GM04503 (cell line): ENCODE measurements around the gene BCL2L12.

Experiments used
- DNase-seq: peaks from one replicate; pipeline ENCODE4 v3.0.0-alpha.2; 2012; ENCODE audit warnings: low read depth

The BCL2L12 gene

DNA sequence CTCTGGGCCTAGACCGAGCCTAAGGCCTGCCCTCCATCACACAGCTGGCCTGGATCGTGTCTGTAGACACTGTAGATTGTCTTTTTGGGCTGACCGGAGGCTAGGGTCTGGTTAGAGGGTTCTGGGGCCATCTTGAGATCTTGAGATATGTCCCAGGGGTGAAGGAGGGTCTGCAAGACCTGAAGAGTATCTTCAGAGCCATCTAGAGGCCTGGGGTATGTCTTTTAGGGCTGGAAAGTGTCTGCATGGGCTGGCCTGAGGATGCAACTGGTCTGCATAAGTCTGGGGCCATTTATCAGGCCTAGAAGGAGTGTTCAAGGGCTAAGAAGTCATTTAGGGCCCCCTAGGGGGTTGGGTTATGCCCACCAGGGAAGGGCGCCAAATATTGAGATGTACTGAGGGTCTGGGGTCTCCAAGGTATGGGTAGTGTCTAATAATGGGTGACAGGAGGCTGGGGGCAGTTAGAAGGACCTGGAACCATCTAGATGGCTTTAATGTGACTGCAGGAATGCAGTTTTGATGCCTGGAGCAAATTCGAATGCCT lies 23.2 kb upstream of the BCL2L12 start:
- DNase-seq, result no peak

DNA sequence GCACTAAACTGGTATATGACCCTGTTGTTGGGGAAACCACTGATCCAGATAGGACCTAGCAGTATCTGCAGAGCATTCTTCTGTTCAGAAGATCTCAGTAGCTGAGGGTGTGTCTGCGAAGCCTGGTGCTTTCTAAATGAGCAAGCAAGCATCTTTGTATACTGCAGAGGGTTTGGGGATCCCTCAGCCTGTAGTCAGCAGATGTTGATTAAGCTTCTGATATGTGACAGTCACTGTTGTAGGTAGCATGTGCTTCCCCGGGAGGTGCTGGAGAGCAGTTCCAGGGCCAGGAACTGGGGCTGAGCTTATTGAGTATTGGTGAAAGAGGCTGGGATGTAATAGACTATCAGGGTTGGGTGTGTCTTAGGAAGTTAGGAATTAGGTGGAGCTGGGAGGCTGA lies 22.3 kb upstream of the BCL2L12 start:
- no peak for DNase-seq

DNA sequence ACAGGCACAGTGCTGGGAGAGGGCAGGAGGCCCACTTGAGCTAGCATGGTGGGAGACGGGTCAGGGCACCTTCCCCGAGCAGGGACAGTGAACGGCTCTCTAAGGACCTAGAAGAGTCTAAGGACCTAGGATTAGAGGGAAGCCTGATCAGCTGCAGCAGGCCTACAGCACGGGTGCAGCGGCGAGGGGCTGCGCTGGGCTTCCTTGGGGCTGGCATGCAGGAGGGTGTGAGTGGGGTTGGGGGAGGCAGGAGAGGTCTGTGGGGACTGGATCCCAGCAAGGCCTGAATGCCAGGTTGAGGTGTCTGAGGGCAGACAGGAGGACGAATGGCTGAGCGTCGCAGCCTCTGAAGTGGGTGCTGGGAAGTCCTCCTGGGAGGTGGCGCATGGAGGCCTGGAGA lies 20.1 kb upstream of the BCL2L12 start:
- DNase-seq, result no peak

DNA sequence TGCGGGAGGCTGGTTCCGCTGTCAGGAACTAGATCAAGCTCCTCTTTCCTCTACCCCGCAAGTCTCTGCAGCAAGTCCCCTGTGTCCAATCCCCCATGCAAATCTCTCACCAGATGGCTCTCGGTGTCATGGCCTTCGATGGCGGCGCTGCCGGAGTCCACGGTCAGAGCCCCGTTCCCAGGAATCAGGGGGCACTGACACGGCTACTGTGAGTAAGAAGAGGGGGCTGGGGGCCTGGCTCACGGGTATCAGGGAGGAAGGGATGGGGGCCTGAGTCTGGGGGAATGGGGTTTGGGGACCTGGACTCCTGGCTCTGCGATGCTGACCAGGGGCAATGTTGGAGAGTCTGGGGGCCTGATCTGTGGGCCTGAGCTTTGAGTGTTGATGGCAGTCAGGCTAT lies 19.7 kb upstream of the BCL2L12 start:
- DNase-seq, result no peak

DNA sequence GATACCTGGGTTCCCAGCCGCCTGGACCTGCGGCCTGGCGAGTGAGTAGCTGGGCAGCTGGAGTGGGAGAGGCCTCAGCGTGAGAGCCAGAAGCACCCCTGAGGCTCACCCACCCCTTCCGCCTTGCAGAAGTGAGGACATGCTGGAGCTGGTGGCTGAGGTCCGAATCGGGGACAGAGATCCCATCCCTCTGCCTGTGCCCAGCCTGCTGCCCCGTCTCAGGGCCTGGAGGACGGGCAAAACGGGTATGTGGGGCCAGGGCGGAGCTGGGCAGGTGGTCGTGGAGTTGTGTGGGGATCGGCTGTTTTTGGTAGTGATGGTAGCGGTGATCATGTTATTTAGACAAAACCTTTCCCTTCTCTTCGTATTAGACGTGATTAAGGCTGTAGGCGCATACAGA lies 19.1 kb upstream of the BCL2L12 start:
- no peak for DNase-seq

DNA sequence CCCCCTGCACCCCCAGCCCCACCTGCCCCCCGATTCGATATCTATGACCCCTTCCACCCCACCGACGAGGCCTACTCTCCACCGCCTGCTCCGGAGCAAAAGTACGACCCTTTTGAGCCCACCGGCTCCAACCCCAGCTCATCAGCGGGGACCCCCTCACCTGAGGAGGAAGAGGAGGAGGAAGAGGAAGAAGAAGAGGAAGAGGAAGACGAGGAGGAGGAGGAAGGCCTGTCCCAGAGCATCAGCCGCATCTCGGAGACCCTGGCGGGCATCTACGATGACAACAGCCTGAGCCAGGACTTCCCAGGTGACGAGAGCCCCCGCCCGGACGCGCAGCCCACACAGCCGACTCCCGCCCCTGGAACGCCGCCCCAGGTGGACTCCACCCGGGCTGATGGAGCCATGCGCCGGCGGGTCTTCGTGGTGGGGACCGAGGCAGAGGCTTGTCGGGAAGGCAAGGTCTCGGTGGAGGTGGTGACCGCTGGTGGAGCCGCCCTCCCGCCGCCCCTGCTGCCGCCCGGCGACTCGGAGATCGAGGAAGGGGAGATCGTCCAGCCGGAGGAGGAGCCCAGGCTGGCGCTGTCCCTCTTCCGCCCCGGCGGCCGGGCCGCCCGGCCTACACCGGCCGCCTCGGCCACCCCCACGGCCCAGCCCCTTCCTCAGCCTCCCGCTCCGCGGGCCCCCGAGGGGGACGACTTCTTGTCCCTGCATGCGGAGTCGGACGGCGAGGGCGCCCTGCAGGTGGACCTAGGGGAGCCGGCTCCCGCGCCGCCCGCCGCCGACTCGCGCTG lies 14.5 kb upstream of the BCL2L12 start:
- no peak for DNase-seq

DNA sequence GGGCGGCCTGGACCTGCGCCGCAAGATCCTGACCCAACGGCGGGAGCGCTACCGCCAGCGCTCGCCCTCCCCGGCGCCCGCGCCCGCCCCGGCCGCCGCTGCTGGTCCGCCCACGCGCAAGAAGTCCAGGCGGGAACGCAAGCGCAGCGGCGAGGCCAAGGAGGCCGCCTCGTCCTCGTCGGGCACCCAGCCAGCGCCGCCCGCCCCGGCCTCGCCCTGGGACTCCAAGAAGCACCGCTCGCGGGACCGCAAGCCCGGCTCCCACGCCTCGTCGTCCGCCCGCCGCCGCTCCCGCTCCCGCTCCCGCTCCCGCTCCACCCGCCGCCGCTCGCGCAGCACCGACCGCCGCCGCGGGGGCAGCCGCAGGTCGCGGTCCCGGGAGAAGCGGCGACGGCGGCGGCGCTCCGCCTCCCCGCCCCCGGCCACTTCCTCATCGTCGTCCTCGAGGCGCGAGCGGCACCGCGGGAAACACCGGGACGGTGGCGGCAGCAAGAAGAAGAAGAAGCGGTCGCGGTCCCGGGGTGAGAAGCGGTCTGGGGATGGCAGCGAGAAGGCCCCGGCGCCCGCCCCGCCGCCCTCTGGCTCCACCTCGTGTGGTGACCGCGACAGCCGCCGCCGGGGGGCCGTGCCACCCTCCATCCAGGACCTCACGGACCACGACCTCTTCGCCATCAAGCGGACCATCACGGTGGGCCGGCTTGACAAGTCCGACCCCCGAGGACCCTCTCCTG lies 13.7 kb upstream of the BCL2L12 start:
- DNase-seq, result no peak

DNA sequence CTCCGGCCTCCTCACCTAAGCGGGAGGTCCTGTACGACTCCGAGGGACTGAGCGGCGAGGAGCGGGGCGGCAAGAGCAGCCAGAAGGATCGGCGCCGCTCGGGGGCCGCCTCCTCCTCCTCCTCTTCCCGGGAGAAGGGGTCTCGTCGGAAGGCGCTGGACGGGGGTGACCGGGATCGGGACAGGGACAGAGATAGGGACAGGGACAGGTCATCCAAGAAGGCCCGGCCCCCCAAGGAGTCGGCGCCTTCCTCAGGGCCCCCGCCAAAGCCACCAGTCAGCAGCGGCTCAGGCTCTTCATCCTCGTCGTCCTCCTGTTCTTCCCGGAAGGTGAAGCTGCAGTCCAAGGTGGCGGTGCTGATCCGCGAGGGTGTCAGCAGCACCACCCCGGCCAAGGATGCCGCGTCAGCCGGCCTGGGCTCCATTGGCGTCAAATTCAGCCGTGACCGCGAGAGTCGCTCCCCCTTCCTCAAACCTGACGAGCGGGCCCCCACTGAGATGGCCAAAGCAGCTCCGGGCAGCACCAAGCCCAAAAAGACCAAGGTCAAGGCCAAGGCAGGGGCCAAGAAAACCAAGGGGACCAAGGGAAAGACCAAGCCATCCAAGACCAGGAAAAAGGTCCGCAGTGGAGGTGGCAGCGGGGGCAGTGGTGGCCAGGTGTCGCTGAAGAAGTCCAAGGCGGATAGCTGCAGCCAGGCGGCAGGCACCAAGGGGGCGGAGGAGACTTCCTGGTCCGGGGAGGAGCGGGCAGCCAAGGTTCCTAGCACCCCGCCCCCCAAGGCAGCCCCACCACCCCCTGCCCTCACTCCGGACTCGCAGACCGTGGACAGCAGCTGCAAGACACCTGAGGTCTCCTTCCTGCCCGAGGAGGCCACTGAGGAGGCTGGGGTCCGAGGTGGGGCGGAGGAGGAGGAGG lies 12.9 kb upstream of the BCL2L12 start:
- no peak for DNase-seq

DNA sequence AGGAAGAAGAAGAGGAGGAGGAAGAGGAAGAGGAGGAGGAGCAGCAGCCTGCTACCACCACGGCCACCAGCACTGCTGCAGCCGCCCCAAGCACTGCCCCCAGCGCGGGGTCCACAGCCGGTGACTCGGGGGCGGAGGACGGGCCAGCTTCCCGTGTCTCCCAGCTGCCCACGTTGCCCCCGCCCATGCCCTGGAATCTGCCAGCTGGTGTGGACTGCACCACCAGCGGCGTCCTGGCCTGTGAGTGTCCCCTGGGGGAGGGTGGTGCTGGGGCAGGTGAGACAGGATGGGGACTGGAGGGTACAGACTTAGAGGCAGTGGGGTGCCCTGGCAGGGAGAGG lies 12.3 kb upstream of the BCL2L12 start:
- no peak for DNase-seq

DNA sequence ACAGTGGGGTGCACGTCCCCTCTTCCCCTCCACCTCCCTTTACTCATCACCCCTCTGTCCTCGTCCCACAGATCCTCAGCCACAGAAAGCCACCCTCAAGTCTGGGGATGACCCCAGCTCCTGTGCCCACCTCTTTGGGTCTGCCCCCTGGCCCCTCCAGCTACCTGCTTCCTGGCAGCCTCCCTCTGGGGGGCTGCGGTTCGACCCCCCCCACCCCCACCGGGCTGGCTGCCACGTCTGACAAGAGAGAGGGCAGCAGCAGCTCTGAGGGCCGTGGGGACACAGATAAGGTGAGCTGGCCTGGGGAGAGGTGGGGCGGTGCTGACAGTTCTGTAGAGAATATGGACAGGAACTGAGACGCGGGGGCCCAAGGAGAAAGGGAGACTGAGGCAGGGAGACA lies 11.2 kb upstream of the BCL2L12 start:
- no peak for DNase-seq

DNA sequence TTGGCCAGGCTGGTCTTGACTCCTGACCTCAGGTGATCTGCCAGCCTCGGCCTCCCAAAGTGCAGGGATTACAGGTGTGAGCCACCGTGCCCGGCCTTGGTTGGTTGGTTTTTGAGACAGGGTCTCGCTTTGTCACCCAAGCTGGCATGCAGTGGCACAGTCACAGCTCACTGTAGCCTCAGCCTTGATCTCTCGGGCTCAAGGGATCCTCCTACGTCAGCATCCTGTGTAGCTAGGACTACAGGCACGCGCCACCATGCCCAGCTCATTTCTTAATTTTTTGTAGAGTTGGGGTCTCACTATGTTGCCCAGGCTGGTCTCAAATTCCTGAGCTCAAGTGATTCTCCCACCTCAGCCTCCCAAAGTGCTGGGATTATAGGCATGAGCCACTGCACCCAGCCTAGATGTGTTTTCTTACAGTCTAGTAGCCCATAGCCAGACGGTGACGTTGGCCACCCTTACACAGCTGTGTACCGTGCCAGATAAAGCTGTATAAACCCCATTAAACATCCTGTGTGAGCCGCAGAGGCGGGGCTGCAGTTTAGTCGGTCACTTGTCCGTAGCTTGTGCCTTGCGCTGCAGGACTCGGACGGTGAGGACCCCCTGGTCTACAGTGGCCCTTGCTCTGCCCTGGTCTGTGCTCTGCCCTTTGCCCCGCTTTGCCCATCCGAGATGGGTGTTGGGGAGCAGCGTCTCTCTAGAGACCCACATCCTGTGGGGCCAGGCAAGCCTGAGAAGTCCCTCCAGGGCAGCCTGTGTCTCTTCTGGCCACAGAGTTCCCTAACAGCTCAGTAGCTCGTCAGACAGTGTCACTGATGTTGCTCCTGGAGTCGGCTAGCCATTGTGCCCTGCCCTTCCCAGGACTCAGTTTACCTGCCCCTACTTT lies 9.9 kb upstream of the BCL2L12 start:
- DNase-seq, result no peak

DNA sequence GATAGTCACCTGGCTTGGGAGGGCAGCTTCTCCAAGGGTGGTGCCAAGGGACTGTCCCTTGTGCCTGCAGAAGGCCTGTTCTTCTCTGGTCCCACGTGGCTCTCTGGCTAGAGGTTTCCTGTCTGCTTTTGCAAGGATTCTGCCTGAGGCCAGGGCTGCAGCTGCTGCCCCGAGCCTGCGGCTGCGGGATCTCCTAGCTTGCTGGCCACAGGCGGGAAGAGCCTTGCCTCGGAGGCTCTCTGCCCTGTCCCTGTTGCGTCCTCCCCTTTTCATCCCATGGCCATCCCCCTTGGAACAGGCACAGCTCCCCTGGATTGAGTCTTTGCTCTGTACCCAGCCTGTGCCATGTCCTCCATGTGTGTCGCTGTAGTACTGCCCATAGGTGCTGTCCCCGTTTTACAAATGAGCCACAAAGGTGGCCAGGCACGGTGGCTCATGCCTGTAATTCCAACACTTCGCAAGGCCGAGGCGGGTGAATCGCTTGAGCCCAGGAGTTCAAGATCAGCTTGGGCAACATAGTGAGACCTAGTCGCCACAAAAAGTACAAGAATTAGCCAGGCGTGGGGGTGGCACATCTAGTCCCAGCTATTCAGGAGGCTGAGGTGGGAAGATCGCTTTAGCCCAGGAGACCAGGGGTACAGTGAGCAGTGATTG lies 9.2 kb upstream of the BCL2L12 start:
- DNase-seq, result no peak

DNA sequence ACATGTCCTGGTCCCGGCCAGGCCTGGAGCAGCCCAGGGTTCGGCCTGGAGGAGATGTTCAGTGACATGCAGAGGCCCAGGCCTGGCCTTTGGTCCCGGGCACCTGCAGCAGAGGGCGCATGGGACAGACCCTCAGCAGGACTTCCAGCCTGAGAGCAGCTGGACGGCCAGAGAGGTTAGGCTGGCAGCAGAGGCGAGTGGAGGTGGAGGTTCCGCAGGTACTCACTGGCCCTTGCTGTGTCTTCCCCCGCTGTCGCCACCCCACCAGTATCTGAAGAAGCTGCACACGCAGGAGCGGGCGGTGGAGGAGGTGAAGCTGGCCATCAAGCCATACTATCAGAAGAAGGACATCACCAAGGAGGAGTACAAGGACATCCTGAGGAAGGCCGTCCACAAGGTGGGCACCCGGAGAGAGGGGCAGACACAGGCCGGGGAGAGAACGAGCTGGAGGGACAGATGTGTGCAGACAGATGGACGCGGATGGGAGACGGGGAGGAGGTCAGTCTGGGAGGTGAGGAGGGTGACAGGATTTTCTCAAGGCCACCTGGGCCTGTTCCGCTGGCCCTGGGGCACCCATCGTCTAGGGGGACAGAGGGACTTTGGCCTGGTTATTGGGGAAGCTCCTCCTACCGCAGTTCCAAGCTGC lies 8.1 kb upstream of the BCL2L12 start:
- no peak for DNase-seq

DNA sequence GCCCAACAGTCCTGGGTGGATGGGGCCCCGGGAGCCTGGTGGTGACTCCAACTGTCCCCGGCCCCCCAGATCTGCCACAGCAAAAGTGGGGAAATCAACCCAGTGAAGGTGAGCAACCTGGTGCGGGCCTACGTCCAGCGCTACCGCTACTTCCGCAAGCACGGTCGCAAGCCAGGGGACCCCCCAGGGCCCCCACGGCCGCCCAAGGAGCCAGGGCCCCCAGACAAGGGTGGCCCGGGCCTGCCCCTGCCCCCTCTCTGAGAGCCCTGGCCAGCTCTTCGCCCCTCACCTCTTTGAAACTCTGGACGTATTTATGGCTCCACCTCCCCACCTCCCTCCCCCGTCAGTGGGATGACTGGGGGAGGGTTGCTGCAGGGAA lies 7.6 kb upstream of the BCL2L12 start:
- DNase-seq, result no peak

DNA sequence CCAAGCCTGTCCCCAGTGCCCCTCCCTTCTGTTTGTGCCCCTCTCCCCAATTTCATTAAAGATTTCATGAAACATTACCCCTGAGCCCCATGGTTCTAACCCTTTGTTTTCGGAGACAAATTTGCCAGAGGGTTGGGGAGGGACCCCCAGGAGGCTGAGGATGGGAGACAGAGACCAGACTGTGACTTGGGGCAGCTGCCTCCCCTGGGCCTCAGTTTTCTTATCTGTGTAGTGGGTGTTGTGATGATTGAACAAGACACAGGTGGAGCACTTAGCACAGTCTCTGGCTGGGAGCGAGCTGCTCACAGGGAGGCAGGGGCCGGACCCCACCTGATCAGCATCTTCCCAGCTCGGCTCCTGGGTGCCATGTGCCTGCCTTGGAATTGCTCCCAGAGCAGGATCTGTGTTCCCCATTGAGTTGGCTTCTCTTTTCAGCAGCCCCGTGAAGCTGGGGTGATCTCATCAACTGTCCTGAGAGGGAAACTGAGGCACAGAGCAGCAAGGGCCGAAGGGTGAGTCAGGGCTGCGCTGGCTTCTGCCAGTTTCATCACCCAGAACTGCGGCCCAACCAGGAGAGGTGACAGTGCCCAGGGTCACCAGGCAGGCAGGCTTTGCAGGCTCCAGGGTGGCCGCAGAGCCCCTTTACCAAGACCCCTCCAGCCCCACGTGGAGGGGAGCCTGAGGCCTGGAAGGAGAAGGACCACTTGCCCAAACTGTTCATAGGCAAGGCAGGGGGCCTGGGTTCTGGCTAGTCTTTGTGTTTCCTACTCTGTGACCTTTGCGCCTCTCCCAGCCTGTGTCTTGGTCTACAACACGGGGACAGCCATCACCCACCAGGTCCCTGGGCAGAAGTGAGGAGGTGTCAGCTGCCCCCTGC lies 6.9 kb upstream of the BCL2L12 start:
- no peak for DNase-seq

DNA sequence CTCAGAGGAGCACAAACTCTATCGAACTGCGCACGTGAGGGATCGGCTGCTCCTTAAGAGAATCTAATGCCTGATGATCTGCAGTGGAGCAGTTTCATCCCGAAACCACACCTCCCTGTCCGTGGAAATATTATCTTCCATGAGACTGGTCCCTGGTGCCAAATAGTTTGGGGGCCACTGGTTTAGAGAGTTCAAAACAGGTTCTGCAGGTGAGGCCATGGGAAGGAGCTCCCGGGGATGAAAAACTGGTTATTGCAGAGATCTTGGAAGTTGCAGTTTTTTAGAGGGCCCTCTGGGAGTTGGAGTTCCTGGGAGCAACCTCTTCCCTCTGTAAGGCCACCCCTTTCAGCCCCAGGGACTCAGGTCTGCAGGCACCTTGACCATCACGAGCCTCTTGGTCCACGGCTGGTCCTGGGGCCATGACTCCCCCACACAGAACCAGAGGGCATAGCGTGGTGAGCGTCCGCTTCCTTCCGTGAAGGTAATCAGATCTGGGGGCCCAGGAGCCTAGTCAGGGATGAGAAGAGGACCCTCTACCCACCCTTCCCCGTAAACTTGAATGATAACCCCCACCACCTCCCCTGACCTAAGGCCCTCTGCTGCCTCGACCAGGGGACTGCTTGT lies 5.3 kb upstream of the BCL2L12 start:
- DNase-seq, result no peak

DNA sequence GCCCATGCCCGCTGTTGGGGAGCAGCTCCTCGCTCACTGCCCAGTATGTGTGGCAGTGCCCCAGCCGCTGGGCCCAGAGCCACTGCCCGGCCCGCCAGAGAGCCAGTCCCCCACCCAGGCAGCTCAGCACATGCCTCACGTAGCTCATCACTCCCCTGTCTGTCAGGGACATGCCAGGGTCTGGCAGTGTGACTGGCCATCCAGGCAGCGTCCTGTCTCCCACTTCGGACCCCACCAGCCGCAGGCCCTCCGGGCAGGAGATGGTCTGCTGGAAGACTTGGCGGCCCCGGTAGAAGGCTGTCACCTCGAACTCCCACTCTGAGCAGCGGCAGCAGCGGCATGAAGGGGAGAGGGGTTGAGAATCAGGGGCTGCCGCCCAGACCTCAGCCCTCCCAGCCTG lies 3.7 kb upstream of the BCL2L12 start:
- DNase-seq, result no peak

DNA sequence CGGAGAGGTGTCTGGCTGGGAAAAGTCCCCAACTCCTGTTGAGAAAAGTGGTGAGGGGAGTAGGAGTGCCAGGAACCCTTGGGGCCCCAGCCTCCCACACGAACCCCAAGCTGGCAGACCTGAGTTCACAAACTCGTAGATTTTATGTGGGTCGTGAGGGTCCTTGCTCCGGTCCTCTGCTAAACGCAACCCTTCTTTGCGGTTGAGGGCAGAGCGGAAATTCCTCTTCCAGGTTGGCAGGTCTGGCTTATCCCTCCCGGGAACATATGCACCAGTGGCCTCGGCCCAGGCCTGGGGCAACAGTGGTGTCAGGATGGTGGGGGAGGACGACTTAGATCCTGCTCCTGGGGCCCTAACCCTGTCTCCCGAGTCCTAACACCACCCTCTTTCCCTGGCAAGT lies 2.5 kb upstream of the BCL2L12 start:
- DNase-seq, result no peak
